Stimulated activated CD4-positive, alpha-beta T cell treated with anti-CD3 and anti-CD28 coated beads, Interleukin-2, amount 100 ng/mL, for 4 hours (primary cell): ENCODE data around the gene CYP21A2.
"Not testable (repeated sequence)": the region's sequence is repeated elsewhere in the genome, so short reads cannot be mapped to it uniquely, and the experiment has no call there.

Experiments used
- DNase-seq: peaks from one replicate; pipeline ENCODE4 v3.0.0-alpha.2; 2020; ENCODE audit warnings: low read depth

Gene CYP21A2

GRCh38 chr6:32037598-32038524 is at the start of gene CYP21A2:
Gene CYP21A2, plus strand, starts transcription at chr6:32038415. Its CDS starts 8 bp downstream, at chr6:32038423.
- not testable (repeated sequence) for DNase-seq

GRCh38 chr6:31989363-31989762 is 48.9 kb upstream of the CYP21A2 start:
- not testable (repeated sequence) for DNase-seq

DNA sequence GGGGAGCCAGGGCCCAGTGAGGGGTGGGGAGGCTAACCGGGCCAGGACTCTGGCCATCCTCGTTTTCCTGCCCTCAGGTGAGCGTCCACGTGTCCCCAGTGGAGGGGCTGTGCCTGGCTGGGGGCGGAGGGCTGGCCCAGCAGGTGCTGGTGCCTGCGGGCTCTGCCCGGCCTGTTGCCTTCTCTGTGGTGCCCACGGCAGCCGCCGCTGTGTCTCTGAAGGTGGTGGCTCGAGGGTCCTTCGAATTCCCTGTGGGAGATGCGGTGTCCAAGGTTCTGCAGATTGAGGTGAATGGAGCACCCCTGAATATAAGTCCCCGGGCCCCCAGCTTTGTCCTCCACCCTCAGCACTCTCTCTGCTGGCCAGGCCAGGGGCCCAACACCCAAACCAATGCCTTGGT is 43.8 kb upstream of the CYP21A2 start:
- DNase-seq, result not testable (repeated sequence)

DNA sequence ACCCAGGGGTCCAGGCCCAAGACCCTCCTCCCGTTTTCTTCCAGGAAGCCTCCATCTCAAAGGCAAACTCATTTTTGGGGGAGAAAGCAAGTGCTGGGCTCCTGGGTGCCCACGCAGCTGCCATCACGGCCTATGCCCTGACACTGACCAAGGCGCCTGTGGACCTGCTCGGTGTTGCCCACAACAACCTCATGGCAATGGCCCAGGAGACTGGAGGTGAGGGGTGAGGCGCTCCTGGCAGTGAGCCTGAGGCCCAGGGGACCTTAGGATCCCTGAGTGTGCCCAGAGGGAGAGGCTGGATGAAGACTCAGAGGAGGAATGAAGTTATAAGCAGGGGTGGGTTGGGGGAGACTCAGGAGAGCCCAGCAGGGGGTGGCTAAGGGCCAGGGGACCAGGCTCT is 41.8 kb upstream of the CYP21A2 start:
- not testable (repeated sequence) for DNase-seq

GRCh38 chr6:32002546-32003268 is 35.5 kb upstream of the CYP21A2 start:
- not testable (repeated sequence) for DNase-seq

DNA sequence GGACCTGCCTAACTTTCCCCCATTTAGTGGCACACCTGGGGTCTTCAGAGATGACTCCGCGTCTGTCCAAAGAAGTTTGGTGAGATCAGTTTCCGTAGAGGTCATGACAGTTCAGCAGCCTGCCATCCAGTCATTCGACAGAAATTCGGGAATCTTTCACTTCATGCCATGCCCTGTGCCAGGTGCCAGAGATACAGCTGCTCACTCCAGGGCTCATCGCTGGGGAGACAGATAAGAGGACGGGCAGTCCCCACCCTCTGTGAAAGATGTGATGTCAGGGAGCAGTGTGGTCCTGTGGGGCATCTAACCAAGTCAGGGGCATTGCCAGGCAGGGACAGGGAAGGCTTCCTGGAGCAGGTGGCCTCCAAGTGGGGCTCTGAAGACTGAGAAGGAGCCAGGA is 34.9 kb upstream of the CYP21A2 start:
- DNase-seq, result not testable (repeated sequence)

- not testable (repeated sequence) for DNase-seq
These were observed 33.8 kb upstream of the CYP21A2 start for GRCh38 chr6:32004393-32004792.

GRCh38 chr6:32004864-32005537 is 33.2 kb upstream of the CYP21A2 start:
- not testable (repeated sequence) for DNase-seq

GRCh38 chr6:32005538-32005880 is 32.7 kb upstream of the CYP21A2 start:
- DNase-seq, result not testable (repeated sequence)

DNA sequence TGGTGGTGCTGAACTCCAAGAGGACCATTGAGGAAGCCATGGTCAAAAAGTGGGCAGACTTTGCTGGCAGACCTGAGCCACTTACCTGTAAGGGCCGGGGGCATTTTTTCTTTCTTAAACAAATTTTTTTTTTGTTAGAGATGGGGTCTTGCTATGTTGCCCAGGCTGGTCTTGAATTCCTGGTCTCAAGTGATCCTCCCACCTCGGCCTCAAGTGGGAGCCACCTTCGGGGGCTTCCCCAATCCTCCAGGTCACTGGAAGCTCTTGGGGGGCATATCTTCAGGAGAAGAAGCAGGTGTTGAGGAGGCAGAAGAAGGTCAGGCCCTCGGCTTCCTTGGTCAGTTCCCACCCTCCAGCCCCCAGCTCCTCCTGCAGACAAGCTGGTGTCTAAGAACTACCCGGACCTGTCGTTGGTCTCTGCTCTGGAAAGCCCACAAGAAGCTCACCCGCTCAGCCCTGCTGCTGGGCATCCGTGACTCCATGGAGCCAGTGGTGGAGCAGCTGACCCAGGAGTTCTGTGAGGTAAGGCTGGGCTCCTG is 32.2 kb upstream of the CYP21A2 start:
- DNase-seq, result not testable (repeated sequence)

DNA sequence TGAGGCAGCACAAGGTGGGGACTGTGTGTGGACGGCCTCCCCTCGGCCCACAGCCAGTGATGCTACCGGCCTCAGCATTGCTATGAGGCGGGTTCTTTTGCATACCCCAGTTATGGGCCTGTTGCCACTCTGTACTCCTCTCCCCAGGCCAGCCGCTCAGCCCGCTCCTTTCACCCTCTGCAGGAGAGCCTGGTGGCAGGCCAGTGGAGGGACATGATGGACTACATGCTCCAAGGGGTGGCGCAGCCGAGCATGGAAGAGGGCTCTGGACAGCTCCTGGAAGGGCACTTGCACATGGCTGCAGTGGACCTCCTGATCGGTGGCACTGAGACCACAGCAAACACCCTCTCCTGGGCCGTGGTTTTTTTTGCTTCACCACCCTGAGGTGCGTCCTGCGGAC is 31.1 kb upstream of the CYP21A2 start:
- not testable (repeated sequence) for DNase-seq

DNA sequence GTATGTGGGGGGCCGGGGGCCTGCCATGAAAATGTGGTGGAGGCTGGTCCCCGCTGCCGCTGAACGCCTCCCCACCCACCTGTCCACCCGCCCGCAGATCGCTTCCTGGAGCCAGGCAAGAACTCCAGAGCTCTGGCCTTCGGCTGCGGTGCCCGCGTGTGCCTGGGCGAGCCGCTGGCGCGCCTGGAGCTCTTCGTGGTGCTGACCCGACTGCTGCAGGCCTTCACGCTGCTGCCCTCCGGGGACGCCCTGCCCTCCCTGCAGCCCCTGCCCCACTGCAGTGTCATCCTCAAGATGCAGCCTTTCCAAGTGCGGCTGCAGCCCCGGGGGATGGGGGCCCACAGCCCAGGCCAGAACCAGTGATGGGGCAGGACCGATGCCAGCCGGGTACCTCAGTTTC is 30.2 kb upstream of the CYP21A2 start:
- DNase-seq, result not testable (repeated sequence)

- not testable (repeated sequence) for DNase-seq
These were observed 29.6 kb upstream of the CYP21A2 start for GRCh38 chr6:32008616-32009015.

GRCh38 chr6:32009537-32009936 is 28.7 kb upstream of the CYP21A2 start:
- DNase-seq, result not testable (repeated sequence)

DNA sequence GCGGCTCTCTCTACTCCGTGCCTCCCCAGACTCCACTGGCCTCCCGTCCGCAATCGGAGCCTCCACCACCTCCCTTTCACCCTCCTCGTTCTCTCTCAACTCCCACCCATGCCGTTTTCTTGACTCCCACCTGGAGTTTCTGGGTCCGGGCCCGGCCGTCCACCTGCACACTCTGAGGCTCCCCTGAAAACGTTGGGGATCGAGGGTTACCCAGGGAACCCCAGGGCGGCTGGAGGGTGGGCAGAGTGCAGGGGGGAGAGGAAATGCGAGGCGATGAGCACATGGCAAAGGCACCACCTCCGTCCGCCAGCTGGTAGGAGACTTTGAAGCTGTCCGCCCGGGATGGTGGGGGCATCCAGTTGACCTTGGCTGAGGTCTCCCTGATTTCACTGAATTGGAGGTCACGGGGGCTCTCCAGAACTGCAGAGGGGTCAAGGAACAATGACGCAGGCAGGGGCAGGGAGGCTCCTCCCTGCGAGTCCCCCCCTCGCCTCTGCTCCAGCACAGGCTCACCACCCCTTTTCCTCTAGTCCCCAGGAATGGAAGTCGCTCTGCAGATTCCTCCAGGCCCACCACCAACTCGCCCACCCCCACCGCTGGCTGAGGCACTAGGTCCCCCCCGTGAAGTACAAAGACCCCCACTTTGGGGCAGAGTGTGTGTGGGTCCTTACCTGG is 27.2 kb upstream of the CYP21A2 start:
- not testable (repeated sequence) for DNase-seq

GRCh38 chr6:32012941-32013617 is 25.1 kb upstream of the CYP21A2 start:
- DNase-seq, result not testable (repeated sequence)

DNA sequence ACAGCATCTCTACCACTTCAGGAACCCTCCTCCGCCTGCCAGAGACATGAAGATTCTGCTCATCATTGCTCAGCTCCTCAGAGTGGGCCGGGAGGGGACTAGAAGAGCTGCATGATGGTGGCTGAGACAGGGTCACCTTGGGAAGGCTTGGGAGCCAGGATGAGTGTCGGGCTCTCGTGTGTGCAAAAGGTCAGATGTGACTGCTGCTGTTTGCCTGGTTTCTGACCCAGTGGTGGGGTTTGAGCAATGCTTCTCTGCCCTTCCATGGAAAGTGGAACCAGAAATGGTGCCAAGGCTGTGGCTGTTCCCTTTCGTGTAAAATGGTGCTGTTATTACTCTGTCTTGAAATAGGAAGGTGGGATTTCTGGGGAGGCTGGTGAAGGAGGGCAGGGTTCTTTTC is 24.5 kb upstream of the CYP21A2 start:
- DNase-seq, result not testable (repeated sequence)

DNA sequence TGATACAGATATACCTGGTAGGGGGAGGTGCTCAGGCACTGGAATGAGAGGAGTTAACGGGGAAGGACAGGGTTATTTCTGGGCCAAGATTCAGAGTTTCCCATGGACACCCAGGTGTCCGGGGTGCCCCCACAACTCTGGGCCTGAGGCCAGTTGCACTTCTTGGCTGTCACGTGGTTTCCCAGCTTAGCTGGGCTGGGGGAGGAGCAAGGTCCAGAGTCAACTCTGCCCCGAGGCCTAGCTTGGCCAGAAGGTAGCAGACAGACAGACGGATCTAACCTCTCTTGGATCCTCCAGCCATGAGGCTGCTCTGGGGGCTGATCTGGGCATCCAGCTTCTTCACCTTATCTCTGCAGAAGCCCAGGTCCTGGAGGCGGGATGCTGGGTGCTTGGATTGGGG is 23.7 kb upstream of the CYP21A2 start, which contains the start of gene C4B:
TSS of gene C4B (plus strand) at position 249 of the 400 bp plus-strand sequence. CDS start at position 300, 51 bp downstream.
- DNase-seq, result not testable (repeated sequence)

- DNase-seq, result not testable (repeated sequence)
These were observed 16.1 kb upstream of the CYP21A2 start for GRCh38 chr6:32022100-32022499.

DNA sequence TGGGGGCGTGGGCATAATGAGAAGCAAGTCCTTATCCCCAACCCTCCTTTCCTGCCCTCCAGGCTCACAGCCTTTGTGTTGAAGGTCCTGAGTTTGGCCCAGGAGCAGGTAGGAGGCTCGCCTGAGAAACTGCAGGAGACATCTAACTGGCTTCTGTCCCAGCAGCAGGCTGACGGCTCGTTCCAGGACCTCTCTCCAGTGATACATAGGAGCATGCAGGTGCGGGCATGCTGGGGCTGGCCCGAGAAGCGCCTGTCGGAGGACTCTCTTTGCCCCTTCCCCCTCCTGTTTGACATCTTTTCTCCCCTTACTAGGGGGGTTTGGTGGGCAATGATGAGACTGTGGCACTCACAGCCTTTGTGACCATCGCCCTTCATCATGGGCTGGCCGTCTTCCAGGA is 9.6 kb upstream of the CYP21A2 start:
- not testable (repeated sequence) for DNase-seq

- DNase-seq, result not testable (repeated sequence)
These were observed 8.7 kb upstream of the CYP21A2 start for GRCh38 chr6:32029553-32029952.
